Right lobe of liver (tissue), 4 donors: ENCODE data around the gene NCAM2.

ENCODE experiments used
- CTCF ChIP-seq, 4 donors: fragments of 200-600 bp in 3 of 4; fragments of 450-650 bp in 1 of 4; IDR thresholded peaks; one replicate each; pipeline versions ENCODE4 v1.5.1 to v1.8.0; 2016 to 2022; ENCODE audit warnings: antibody characterized with exemption in 4 of 4, mild to moderate bottlenecking in 2 of 4
- POLR2A ChIP-seq: fragments of 450-650 bp; IDR thresholded peaks from one replicate; pipeline ENCODE4 v1.6.1; 2017; ENCODE audit warnings: antibody characterized with exemption, mild to moderate bottlenecking
- donor health status: DM: no; HTN: no; CAD: no.
- donor health status: DM: no; HTN: no; CAD: no.
- donor health status: DM: no; HTN: yes; CAD: no.

- no peak for TF ChIP-seq CTCF (IDR thresholded peaks at IDR 0.05)
- TF ChIP-seq POLR2A = no peak
These were observed 1.5 kb upstream of the NCAM2 start for GRCh38 chr21:20996421-20997310.
